Aorta (tissue), 5 donors: ENCODE data around the gene PARVG. TPM values are rescaled to one million over a fixed set of nuclear protein-coding genes. Genes with fewer than 3 reads are reported as not detected.

Experiments used
- ATAC-seq: fragments of 200-7000 bp; cut with Tn5 transposase; one replicate; pipeline ENCODE4 v1.9.1; 2022; ENCODE audit warnings: moderate library complexity; ENCODE audit not compliant: low FRiP score
- DNase-seq, 2 donors: peaks; one replicate each; pipeline ENCODE4 v3.0.0-alpha.2; 2020
- H3K27ac ChIP-seq, 2 donors: one replicate each; pipeline ENCODE4 v1.5.1; 2013; ENCODE audit warnings: low read length in 2 of 2, mild to moderate bottlenecking in 2 of 2, moderate library complexity in 2 of 2, control low read depth in 1 of 2, inconsistent platforms in 1 of 2, low read depth in 1 of 2
- H3K27me3 ChIP-seq, 2 donors: one replicate each; pipeline ENCODE4 v1.6.1; 2013; ENCODE audit warnings: control low read depth in 1 of 2, low read length in 1 of 2, mild to moderate bottlenecking in 1 of 2, moderate library complexity in 1 of 2; ENCODE audit not compliant: insufficient read depth in 2 of 2, control insufficient read depth in 1 of 2
- H3K36me3 ChIP-seq, 2 donors: one replicate each; pipeline ENCODE4 v1.6.1; 2013; ENCODE audit warnings: control low read depth in 1 of 2, low read length in 1 of 2, mild to moderate bottlenecking in 1 of 2; ENCODE audit not compliant: insufficient read depth in 2 of 2, control insufficient read depth in 1 of 2
- H3K4me1 ChIP-seq, 2 donors: one replicate each; pipeline ENCODE4 v1.6.1; 2013; ENCODE audit warnings: low read length in 2 of 2, control low read depth in 1 of 2, mild to moderate bottlenecking in 1 of 2, moderate library complexity in 1 of 2; ENCODE audit not compliant: insufficient read depth in 2 of 2, control insufficient read depth in 1 of 2
- H3K4me3 ChIP-seq, 2 donors: one replicate each; pipeline ENCODE4 v1.5.1; 2013; ENCODE audit warnings: low read length in 2 of 2, control low read depth in 1 of 2, mild to moderate bottlenecking in 1 of 2
- H3K9me3 ChIP-seq: one replicate; pipeline ENCODE4 v1.6.1; 2013; ENCODE audit warnings: mild to moderate bottlenecking, low read length; ENCODE audit not compliant: control insufficient read depth
- WGBS, 2 donors: extraction: QIAGEN DNeasy Blood & Tissue Kit; methylation state at CpG; one replicate each; pipeline ENCODE4 v1.1.7; 2013; 5-methylcytosine and 5-hydroxymethylcytosine counted together
- intact Hi-C, 2 donors: fragments of 100-400 bp; cut with DNase I; formaldehyde crosslinking; loops; one replicate each; pipeline versions ENCODE4 v1.14.2 to v1.15.0; 2022
- polyA plus RNA-seq, 2 donors: library from polyadenylated mRNA; stranded (reverse); fragments of 200-250 nt; gene quantifications; one replicate each; pipeline ENCODE4 v1.2.3, GENCODE V29; 2013
- total RNA-seq, 2 donors: library from RNA; stranded (reverse); fragmentation: NEBNext Ultra II Directional; extraction: Animal tissue kit (Norgen Biotek cat#: 25700); gene quantifications; one replicate each; pipeline ENCODE4 v1.2.1, GENCODE V29; 2021
- donor health status: healthy with polysubstance abuse.
- donor health status: Bipolar disorder and iron deficiency.
- donor health status: DM: no; HTN: no; CAD: no.
- donor health status: DM: no; HTN: no; CAD: no.
- donor health status: DM: yes; HTN: yes; CAD: no.

PARVG gene
- total and polyA plus RNA-seq, 4 donors: 3.5 to 29.7 (median 16.4) TPM

DNA sequence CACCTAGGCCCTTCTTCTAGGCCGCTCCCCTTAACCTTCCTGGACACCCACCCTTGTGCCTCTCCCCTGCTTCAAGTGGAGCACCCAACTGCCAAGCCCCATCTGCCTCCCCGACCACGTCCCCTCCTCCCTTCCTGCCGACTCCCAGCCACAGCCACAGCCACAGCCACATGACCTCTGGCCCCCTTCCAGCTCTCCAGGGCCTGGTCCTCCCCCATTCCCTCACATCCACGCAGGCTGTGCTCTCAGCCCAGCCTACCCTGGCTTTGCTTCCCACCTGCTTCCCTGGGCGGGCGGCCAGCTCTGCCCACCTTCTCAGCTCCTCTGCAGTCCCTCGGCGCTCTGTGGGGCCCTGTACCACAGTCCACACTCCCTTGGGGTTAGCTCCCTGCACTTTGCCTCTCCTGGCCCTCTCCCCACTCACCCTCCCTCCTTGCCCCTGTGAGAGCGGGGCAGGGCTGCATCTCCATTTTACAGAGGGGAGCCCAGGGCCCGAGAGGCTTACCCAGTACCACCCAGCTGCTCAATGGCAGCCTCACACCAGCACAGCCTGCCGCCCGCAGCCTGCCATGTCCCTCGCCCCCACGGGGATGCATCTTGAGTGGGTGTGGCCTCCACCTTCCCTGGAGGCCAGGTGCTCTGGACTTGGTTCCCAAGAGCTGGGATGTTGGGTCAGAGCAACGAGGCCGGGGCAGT is 20.3 kb downstream of the PARVG start:
- no peaks in the 10 kb centered on the region for H3K4me1 ChIP-seq
- intact Hi-C loops: no loop called here
- no peak for ATAC-seq
- DNase-seq: peak; percentile 50 to 57
- no peaks in the 10 kb centered on the region for H3K27me3 ChIP-seq
- no peaks in the 10 kb centered on the region for H3K36me3 ChIP-seq
- no peaks in the 10 kb centered on the region for H3K9me3 ChIP-seq
- H3K4me3 ChIP-seq: no peak overlapping the region
- no peak overlapping the region for H3K27ac ChIP-seq
- WGBS, 2 donors: 90 to 92% methylated on average over 17 of the region's 17 CpGs

DNA sequence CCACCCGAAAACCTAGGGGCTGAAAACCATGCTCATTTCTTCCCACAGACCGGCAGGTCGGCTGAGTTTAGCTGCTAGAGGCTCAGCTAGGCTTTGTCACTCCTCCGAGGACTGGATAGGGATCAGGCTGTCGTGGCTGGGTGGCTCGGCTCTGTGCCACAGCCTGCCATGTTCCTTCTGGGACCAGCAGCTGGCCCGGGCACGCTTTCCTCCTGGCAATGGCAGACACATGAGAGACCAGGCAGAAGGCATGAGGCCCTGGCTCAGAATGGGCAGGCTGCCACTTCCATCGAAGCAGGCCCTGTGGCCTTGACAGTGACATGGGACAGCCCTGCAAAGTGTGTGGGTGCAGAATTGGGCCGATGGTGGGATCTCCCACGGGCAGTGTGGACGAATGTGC is 20.9 kb downstream of the PARVG start:
- Histone ChIP-seq H3K4me1 (no peaks in the 10 kb centered on the region), H3K27me3 (no peaks in the 10 kb centered on the region), H3K27ac (no peak overlapping the region), H3K36me3 (no peaks in the 10 kb centered on the region), H3K9me3 (no peaks in the 10 kb centered on the region), H3K4me3 (no peak overlapping the region)
- no peak for ATAC-seq
- DNase-seq: peak; percentile 52 to 66
- intact Hi-C loops: no loop called here
- 30 to 35% methylated on average over 12 of the region's 12 CpGs for WGBS, 2 donors

DNA sequence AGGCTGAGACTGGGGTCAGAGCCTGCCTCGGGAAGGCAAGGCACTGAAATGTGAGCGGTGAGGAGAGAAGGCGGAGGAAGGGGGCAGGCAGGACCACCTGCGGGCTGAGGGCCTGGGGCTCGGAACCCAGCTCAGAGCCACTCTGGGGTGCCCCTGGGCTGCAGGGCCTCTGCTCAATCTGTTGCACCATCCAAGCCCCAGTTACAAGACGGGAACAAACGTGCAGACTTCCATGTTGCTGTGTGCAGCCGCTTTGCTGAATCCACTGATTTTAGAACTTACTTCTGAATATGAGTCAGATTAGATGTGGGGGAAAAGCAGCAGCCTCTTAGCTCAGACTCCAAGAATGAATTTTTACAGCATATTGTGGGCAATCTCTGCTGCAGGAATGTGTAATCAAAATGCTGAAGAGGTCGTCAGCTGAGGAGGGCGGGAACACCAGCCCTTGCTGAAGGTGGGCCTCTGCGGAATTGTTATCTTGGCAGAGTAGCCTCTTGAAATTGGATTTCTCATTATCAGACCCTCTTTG is 21.6 kb downstream of the PARVG start:
- ATAC-seq (no peak), DNase-seq (peak in 1 of 2 donors; percentile 39)
- 43 to 51% methylated on average over 11 of the region's 11 CpGs for WGBS, 2 donors

DNA sequence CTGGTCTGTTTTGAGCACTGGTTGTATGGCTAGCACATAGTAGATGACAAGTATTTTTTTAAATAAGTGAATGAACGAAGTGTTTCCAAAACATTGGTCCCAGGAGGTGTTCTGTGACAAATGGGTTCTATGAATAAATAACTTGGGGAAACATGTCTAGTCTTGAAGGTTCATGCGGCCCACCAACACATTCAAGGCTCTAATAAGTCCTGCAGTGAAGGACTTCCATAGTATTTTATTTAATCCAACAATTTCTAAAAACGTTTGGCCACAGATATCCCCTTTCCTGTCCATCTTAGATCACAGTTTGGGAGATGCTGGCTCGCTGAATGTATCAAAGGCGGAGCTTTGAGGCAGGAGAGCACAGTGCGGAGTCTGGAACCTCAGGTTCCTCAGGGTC is 22.5 kb downstream of the PARVG start:
- H3K9me3 ChIP-seq: no peaks in the 10 kb centered on the region
- intact Hi-C loops: no loop called here
- 58 to 77% methylated on average over 6 of the region's 6 CpGs for WGBS, 2 donors
- no peak for DNase-seq
- no peak overlapping the region for H3K27ac ChIP-seq
- no peaks in the 10 kb centered on the region for H3K4me1 ChIP-seq
- H3K27me3 ChIP-seq: no peaks in the 10 kb centered on the region
- H3K36me3 ChIP-seq: no peaks in the 10 kb centered on the region
- H3K4me3 ChIP-seq: no peak overlapping the region
- no peak for ATAC-seq

More for the DNA sequence above, 21.6 kb downstream of the PARVG start:
- no peaks in the 10 kb centered on the region for H3K4me1 ChIP-seq
- intact Hi-C loops: no loop called here
- H3K36me3 ChIP-seq: no peaks in the 10 kb centered on the region
- no peak overlapping the region for H3K4me3 ChIP-seq
- no peaks in the 10 kb centered on the region for H3K27me3 ChIP-seq
- H3K27ac ChIP-seq: no peak overlapping the region
- no peaks in the 10 kb centered on the region for H3K9me3 ChIP-seq

DNA sequence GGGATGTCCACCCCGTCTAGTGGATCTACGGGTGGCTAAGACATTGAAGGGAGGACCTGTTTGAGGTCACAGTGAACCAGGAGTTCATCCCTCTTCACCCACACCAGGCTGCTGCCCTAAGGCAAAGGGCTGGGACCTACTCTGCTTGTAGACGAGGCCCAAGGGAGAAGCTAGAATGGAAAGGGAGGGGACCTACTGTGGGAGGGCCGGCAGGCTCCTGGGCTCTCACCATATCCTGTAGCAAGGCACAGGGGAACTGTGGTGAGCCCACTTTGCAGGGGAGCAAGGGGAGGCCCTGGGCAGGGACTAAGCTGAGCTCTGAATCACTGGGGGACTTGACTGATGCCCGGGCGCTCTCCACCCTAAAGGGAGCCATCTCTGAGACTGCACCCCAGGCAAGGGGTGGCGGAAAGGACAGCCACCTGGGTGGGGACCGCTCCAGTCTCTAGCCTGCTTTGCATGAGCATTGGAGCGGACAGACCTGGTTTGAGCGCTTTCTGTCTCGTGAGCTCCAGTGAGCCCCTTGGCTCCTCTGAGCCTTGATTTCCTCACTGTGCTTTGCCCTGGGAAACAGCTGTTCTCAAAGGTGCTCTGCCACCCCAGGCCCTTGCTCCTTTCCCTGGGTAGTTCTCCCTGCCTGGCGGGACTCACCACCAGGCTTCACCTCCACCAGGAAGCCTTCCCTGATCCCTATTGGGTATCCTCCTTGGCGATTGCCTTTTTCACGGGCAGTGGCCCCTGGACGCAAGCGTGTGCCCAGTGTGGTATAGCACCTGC is 24.2 kb downstream of the PARVG start:
- Histone ChIP-seq H3K27me3 (no peaks in the 10 kb centered on the region), H3K36me3 (no peaks in the 10 kb centered on the region), H3K4me1 (no peaks in the 10 kb centered on the region), H3K27ac (no peak overlapping the region), H3K9me3 (no peaks in the 10 kb centered on the region), H3K4me3 (no peak overlapping the region)
- DNase-seq (no peak), ATAC-seq (no peak)
- WGBS, 2 donors: 92 to 95% methylated on average over 16 of the region's 16 CpGs
- intact Hi-C loops: no loop called here

DNA sequence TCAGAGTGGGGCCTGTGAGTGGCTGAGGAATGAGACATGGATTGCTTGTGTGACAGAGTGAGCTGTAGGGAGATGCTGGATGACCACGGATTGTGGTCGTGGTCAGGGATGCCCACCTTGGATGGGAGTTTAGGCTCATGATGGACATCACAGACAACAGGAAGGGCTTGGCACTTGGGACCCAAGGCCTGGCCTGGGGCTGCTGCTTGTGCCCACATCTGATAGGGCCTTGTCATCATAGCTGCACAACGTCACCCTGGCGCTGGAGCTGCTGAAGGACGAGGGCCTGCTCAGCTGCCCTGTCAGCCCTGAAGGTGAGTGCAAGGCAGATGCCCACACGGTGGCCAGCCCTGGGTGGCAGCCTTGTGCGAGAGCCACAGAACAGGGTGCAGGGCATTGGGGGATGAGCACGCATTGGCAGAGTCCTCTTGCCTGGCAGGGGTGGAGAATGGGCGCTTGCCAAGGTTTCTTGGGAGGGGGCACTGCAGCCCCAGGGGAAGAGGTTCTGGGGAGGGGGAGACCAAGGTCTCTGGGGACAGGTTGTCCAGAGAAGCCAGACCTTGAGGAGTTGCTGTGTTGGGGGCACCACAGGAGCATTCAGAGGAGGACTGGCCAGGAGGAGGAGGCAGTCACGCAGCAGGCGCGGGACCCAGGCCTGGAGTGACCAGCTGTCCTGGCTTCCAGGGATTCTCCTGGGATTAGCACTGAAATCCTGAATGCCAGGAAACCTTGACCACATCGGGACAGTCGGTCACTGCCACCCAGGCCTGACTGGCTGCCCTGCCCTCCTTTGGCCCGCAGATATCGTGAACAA is 25.0 kb downstream of the PARVG start:
- Histone ChIP-seq H3K4me3 (no peak overlapping the region), H3K27me3 (no peaks in the 10 kb centered on the region), H3K9me3 (no peaks in the 10 kb centered on the region), H3K36me3 (no peaks in the 10 kb centered on the region), H3K27ac (no peak overlapping the region), H3K4me1 (no peaks in the 10 kb centered on the region)
- WGBS, 2 donors: 92 to 99% methylated on average over 16 of the region's 16 CpGs
- ATAC-seq: no peak
- intact Hi-C loops: no loop called here
- peak in 1 of 2 donors; percentile 58 for DNase-seq

DNA sequence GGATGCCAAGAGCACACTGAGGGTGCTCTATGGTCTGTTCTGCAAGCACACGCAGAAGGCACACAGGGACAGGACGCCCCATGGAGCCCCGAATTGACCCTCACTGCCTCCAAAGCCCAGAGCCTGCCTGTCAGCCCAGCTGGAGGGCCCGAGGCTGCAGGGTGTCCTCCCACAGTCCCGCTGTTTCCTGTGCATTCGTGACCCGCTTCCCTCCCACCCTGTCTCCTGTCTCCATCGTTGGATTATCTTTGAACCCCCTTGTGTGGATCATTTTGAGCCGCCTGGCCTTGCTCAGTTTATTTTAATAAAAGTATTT is 25.6 kb downstream of the PARVG start:
- H3K4me3 ChIP-seq: no peak overlapping the region
- no peak overlapping the region for H3K27ac ChIP-seq
- no peak for ATAC-seq
- H3K9me3 ChIP-seq: no peaks in the 10 kb centered on the region
- 92 to 96% methylated on average over 9 of the region's 9 CpGs for WGBS, 2 donors
- no peaks in the 10 kb centered on the region for H3K36me3 ChIP-seq
- no peaks in the 10 kb centered on the region for H3K27me3 ChIP-seq
- intact Hi-C loops: no loop called here
- DNase-seq: no peak
- H3K4me1 ChIP-seq: no peaks in the 10 kb centered on the region

DNA sequence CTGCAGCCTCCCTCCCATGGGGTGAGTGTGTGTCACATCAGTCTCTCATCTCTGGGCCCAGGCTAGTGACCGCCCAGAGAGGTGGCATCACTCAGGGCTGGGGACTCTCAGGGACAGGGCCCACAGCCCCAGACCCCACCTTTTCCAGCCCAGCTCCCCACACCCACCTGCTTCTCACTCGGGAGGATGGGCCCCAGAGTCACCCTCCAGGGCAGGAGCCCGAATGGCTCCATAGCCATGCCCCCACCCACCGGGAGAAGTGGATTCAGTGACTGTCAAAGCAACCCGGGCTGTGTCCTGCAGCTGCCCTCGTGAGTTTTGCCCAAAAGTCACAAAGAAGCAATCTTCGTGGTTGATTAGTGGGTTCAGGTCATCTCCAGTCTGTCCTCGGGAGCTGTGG is 26.0 kb downstream of the PARVG start:
- H3K36me3 ChIP-seq: no peaks in the 10 kb centered on the region
- no peaks in the 10 kb centered on the region for H3K9me3 ChIP-seq
- no peak overlapping the region for H3K27ac ChIP-seq
- H3K4me3 ChIP-seq: no peak overlapping the region
- no peaks in the 10 kb centered on the region for H3K4me1 ChIP-seq
- intact Hi-C loops: no loop called here
- ATAC-seq (no peak), DNase-seq (no peak)
- 94 to 98% methylated on average over 8 of the region's 8 CpGs for WGBS, 2 donors
- H3K27me3 ChIP-seq: no peaks in the 10 kb centered on the region
